Mesenchymal stem cell (in vitro differentiated cells and primary cell): ENCODE data around the gene HERC2.

ENCODE experiments used
- DNase-seq: peaks from one replicate; pipeline ENCODE4 v3.0.0-alpha.2; 2013
- H2AFZ ChIP-seq: one replicate; pipeline ENCODE4 v1.6.1; 2013; ENCODE audit warnings: low read depth, mild to moderate bottlenecking, control low read depth, inconsistent platforms, low read length, moderate library complexity
- H2AK5ac ChIP-seq: 2 replicates; pipeline ENCODE4 v1.6.1; 2013; ENCODE audit warnings: low read length, moderate library complexity, mild to moderate bottlenecking, inconsistent platforms; ENCODE audit not compliant: severe bottlenecking
- H2BK120ac ChIP-seq: one replicate; pipeline ENCODE4 v1.6.1; 2013; ENCODE audit warnings: low read depth, mild to moderate bottlenecking, inconsistent platforms, low read length, moderate library complexity
- H2BK12ac ChIP-seq, 2 experiments: one replicate each; pipeline ENCODE4 v1.6.1; 2013; ENCODE audit warnings: inconsistent platforms in 2 of 2, low read length in 2 of 2, mild to moderate bottlenecking in 2 of 2, moderate library complexity in 2 of 2, control low read depth in 1 of 2
- H2BK15ac ChIP-seq: one replicate; pipeline ENCODE4 v1.6.1; 2013; ENCODE audit warnings: mild to moderate bottlenecking, low read depth, inconsistent platforms; ENCODE audit not compliant: poor library complexity, severe bottlenecking
- H2BK5ac ChIP-seq: 2 replicates; pipeline ENCODE4 v1.6.1; 2013; ENCODE audit warnings: low read depth, mild to moderate bottlenecking, low read length, control low read depth, inconsistent platforms; ENCODE audit not compliant: poor library complexity, severe bottlenecking
- H3K14ac ChIP-seq, 2 experiments: one replicate each; pipeline ENCODE4 v1.6.1; 2013; ENCODE audit warnings: inconsistent platforms in 2 of 2, low read length in 2 of 2, control low read depth in 1 of 2, mild to moderate bottlenecking in 1 of 2, moderate library complexity in 1 of 2
- H3K18ac ChIP-seq, 2 experiments: one replicate each; pipeline ENCODE4 v1.6.1; 2013; ENCODE audit warnings: inconsistent platforms in 2 of 2, low read length in 2 of 2, control low read depth in 1 of 2, low read depth in 1 of 2, mild to moderate bottlenecking in 1 of 2
- H3K23ac ChIP-seq, 2 experiments: one replicate each; pipeline ENCODE4 v1.6.1; 2013; ENCODE audit warnings: inconsistent platforms in 2 of 2, low read length in 2 of 2, mild to moderate bottlenecking in 2 of 2, moderate library complexity in 2 of 2, control low read depth in 1 of 2
- H3K27ac ChIP-seq: 2 replicates; pipeline ENCODE4 v1.5.1; 2013; ENCODE audit warnings: mild to moderate bottlenecking, moderate library complexity, low read length, control low read depth, inconsistent platforms; ENCODE audit not compliant: poor library complexity, severe bottlenecking
- H3K27me3 ChIP-seq, 2 experiments: 2 replicates each; pipeline versions ENCODE4 v1.6.1 to v1.7.0; 2013; ENCODE audit warnings: low read length in 2 of 2, mild to moderate bottlenecking in 2 of 2, moderate library complexity in 2 of 2, control low read depth in 1 of 2, inconsistent platforms in 1 of 2; ENCODE audit not compliant: control insufficient read depth in 1 of 2, insufficient read depth in 1 of 2
- H3K36me3 ChIP-seq, 2 experiments: 2 replicates each; pipeline versions ENCODE4 v1.6.1 to v1.7.0; 2013; ENCODE audit warnings: low read length in 2 of 2, control low read depth in 1 of 2, inconsistent platforms in 1 of 2, low read depth in 1 of 2, mild to moderate bottlenecking in 1 of 2; ENCODE audit not compliant: insufficient read depth in 2 of 2, control insufficient read depth in 1 of 2
- H3K4ac ChIP-seq, 2 experiments: one replicate each; pipeline ENCODE4 v1.6.1; 2013; ENCODE audit warnings: inconsistent platforms in 2 of 2, low read length in 2 of 2, mild to moderate bottlenecking in 2 of 2, moderate library complexity in 2 of 2, control low read depth in 1 of 2, low read depth in 1 of 2
- H3K4me1 ChIP-seq: 2 replicates; pipeline ENCODE4 v1.6.1; 2013; ENCODE audit warnings: low read depth, low read length, control low read depth; ENCODE audit not compliant: control insufficient read depth, insufficient read depth
- H3K4me2 ChIP-seq: 2 replicates; pipeline ENCODE4 v1.6.1; 2013; ENCODE audit warnings: low read length, mild to moderate bottlenecking, inconsistent platforms; ENCODE audit not compliant: poor library complexity, severe bottlenecking
- H3K4me3 ChIP-seq, 2 experiments: 2 replicates each; pipeline versions ENCODE4 v1.5.1 to v1.7.0; 2013; ENCODE audit warnings: low read length in 2 of 2, mild to moderate bottlenecking in 2 of 2, control low read depth in 1 of 2, low read depth in 1 of 2; ENCODE audit not compliant: insufficient read depth in 1 of 2
- H3K79me1 ChIP-seq: replicated peaks from 2 replicates; pipeline ENCODE4 v1.6.1; 2013; ENCODE audit warnings: mild to moderate bottlenecking, control low read depth, low read length, inconsistent platforms; ENCODE audit not compliant: poor library complexity, severe bottlenecking
- H3K9ac ChIP-seq: 2 replicates; pipeline ENCODE4 v1.7.0; 2013; ENCODE audit warnings: mild to moderate bottlenecking, low read length, moderate library complexity
- H3K9me3 ChIP-seq: 2 replicates; pipeline ENCODE4 v1.7.0; 2013; ENCODE audit warnings: mild to moderate bottlenecking, low read length; ENCODE audit not compliant: control insufficient read depth
- H4K8ac ChIP-seq: one replicate; pipeline ENCODE4 v1.6.1; 2013; ENCODE audit warnings: inconsistent platforms, mild to moderate bottlenecking, low read length, moderate library complexity
- H4K91ac ChIP-seq: one replicate; pipeline ENCODE4 v1.6.1; 2013; ENCODE audit warnings: mild to moderate bottlenecking, low read length, inconsistent platforms
- WGBS: methylation state at CpG from one replicate; pipeline ENCODE4 v1.1.7; 2013; ENCODE audit warnings: mixed read lengths; 5-methylcytosine and 5-hydroxymethylcytosine counted together

The HERC2 gene

GRCh38 chr15:28115871-28116270, 206.1 kb downstream of the HERC2 start:
- Histone ChIP-seq H4K8ac (no peak overlapping the region), H2BK5ac (no peak overlapping the region), H3K18ac (no peak overlapping the region)

GRCh38 chr15:28114721-28115622, 207.0 kb downstream of the HERC2 start:
- H2AFZ ChIP-seq: no peak overlapping the region
- no peak overlapping the region for H3K4me3 ChIP-seq
- peaks cover 77 to 84% of the 10 kb centered on the region in 2 experiments for H3K36me3 ChIP-seq
- no peak overlapping the region for H3K9ac ChIP-seq
- WGBS: 96% methylated on average over 23 of the region's 23 CpGs
- H3K4me1 ChIP-seq: peaks cover 13% of the 10 kb centered on the region
- H2BK12ac ChIP-seq: no peak overlapping the region
- H2BK5ac ChIP-seq: no peak overlapping the region
- H3K14ac ChIP-seq: no peak overlapping the region
- H3K4me2 ChIP-seq: no peak overlapping the region
- H3K18ac ChIP-seq: no peak overlapping the region
- H2AK5ac ChIP-seq: no peak overlapping the region
- H3K79me1 ChIP-seq: peaks cover 18% of the 10 kb centered on the region
- DNase-seq: no peak
- no peak overlapping the region for H3K27ac ChIP-seq
- H4K91ac ChIP-seq: no peak overlapping the region
- H4K8ac ChIP-seq: no peak overlapping the region
- no peaks in the 10 kb centered on the region for H3K27me3 ChIP-seq
- no peak overlapping the region for H2BK120ac ChIP-seq
- H3K4ac ChIP-seq: no peak overlapping the region
- no peak overlapping the region for H3K23ac ChIP-seq
- H2BK15ac ChIP-seq: no peak overlapping the region
- H3K9me3 ChIP-seq: no peaks in the 10 kb centered on the region

More at GRCh38 chr15:28115871-28116270, 206.1 kb downstream of the HERC2 start:
- Histone ChIP-seq H2BK15ac (no peak overlapping the region), H3K14ac (no peak overlapping the region), H3K4ac (no peak overlapping the region), H3K27me3 (no peaks in the 10 kb centered on the region), H3K9ac (no peak overlapping the region), H2BK120ac (no peak overlapping the region), H2AFZ (no peak overlapping the region), H3K79me1 (peaks cover 22% of the 10 kb centered on the region), H3K27ac (no peak overlapping the region), H2AK5ac (no peak overlapping the region), H3K4me2 (no peak overlapping the region), H3K4me3 (no peak overlapping the region), H3K4me1 (peaks cover 13% of the 10 kb centered on the region), H3K9me3 (no peaks in the 10 kb centered on the region), H3K23ac (no peak overlapping the region), H3K36me3 (peaks cover 77 to 91% of the 10 kb centered on the region in 2 experiments), H4K91ac (no peak overlapping the region), H2BK12ac (no peak overlapping the region)
- DNase-seq: no peak
- WGBS: 88% methylated on average over 9 of the region's 13 CpGs

GRCh38 chr15:28114114-28114455, 207.9 kb downstream of the HERC2 start:
- no peak overlapping the region for H3K14ac ChIP-seq
- peaks cover 18% of the 10 kb centered on the region for H3K79me1 ChIP-seq
- no peak overlapping the region for H2AFZ ChIP-seq
- H3K9ac ChIP-seq: no peak overlapping the region
- no peak overlapping the region for H2BK12ac ChIP-seq
- no peak overlapping the region for H4K8ac ChIP-seq
- 95% methylated on average over 3 of the region's 4 CpGs for WGBS
- H3K23ac ChIP-seq: no peak overlapping the region
- DNase-seq: no peak
- H3K27ac ChIP-seq: no peak overlapping the region
- no peak overlapping the region for H4K91ac ChIP-seq
- H3K4me1 ChIP-seq: peaks cover 13% of the 10 kb centered on the region
- no peak overlapping the region for H3K4me3 ChIP-seq
- no peak overlapping the region for H3K4me2 ChIP-seq
- no peak overlapping the region for H3K18ac ChIP-seq
- H2BK120ac ChIP-seq: no peak overlapping the region
- H2BK5ac ChIP-seq: no peak overlapping the region
- no peak overlapping the region for H2AK5ac ChIP-seq
- no peaks in the 10 kb centered on the region for H3K27me3 ChIP-seq
- no peak overlapping the region for H2BK15ac ChIP-seq
- H3K36me3 ChIP-seq: peaks cover 75 to 79% of the 10 kb centered on the region in 2 experiments
- no peak overlapping the region for H3K4ac ChIP-seq
- H3K9me3 ChIP-seq: no peaks in the 10 kb centered on the region

GRCh38 chr15:28113394-28114113, 208.4 kb downstream of the HERC2 start:
- 97% methylated on average over 20 of the region's 23 CpGs for WGBS
- Histone ChIP-seq H3K4me3 (no peak overlapping the region), H2AK5ac (no peak overlapping the region), H3K27ac (no peak overlapping the region), H3K9me3 (no peaks in the 10 kb centered on the region), H3K14ac (no peak overlapping the region), H3K79me1 (peaks cover 16% of the 10 kb centered on the region), H3K4me1 (peaks cover 13% of the 10 kb centered on the region), H3K4ac (no peak overlapping the region), H2AFZ (no peak overlapping the region), H3K9ac (no peak overlapping the region), H4K91ac (no peak overlapping the region), H3K4me2 (no peak overlapping the region), H2BK15ac (no peak overlapping the region), H2BK5ac (no peak overlapping the region), H4K8ac (no peak overlapping the region), H2BK12ac (no peak overlapping the region), H3K18ac (no peak overlapping the region), H2BK120ac (no peak overlapping the region), H3K23ac (no peak overlapping the region), H3K27me3 (no peaks in the 10 kb centered on the region), H3K36me3 (peaks cover 71 to 76% of the 10 kb centered on the region in 2 experiments)
- no peak for DNase-seq
